Right lobe of liver (tissue), 6 donors: ENCODE results near the gene KCNQ2. TPM values are rescaled to one million over a fixed set of nuclear protein-coding genes. Genes with fewer than 3 reads are reported as not detected.

ENCODE experiments used
- ATAC-seq, 4 donors: fragments of 200-7000 bp; cut with Tn5 transposase; one replicate each; pipeline ENCODE4 v1.9.1; 2020; ENCODE audit warnings: mild to moderate bottlenecking in 4 of 4, moderate library complexity in 4 of 4
- DNase-seq, 3 donors: peaks; one replicate each; pipeline ENCODE4 v3.0.0-alpha.2; 2020
- H3K27ac ChIP-seq, 3 donors: fragments of 200-600 bp; one replicate each; pipeline ENCODE4 v1.8.0; 2022
- H3K27me3 ChIP-seq, 2 donors: fragments of 200-600 bp; one replicate each; pipeline ENCODE4 v1.8.0; 2022
- H3K36me3 ChIP-seq, 4 donors: fragments of 200-600 bp; sonication (generic) in 1 of 4; one replicate each; pipeline versions ENCODE4 v1.5.1 to v1.8.0; 2017 to 2022; ENCODE audit warnings: control low read depth in 1 of 4
- H3K4me1 ChIP-seq, 4 donors: fragments of 200-600 bp; sonication (generic) in 1 of 4; one replicate each; pipeline versions ENCODE4 v1.5.1 to v1.8.0; 2017 to 2022; ENCODE audit warnings: control low read depth in 1 of 4
- H3K4me3 ChIP-seq, 3 donors: fragments of 200-600 bp; one replicate each; pipeline ENCODE4 v1.8.0; 2022
- H3K9me3 ChIP-seq, 4 donors: fragments of 200-600 bp; sonication (generic) in 1 of 4; one replicate each; pipeline versions ENCODE4 v1.5.1 to v1.8.0; 2017 to 2022; ENCODE audit warnings: control low read depth in 1 of 4
- CTCF ChIP-seq, 4 donors: fragments of 200-600 bp in 3 of 4; fragments of 450-650 bp in 1 of 4; IDR thresholded peaks; one replicate each; pipeline versions ENCODE4 v1.5.1 to v1.8.0; 2016 to 2022; ENCODE audit warnings: antibody characterized with exemption in 4 of 4, mild to moderate bottlenecking in 2 of 4
- POLR2A ChIP-seq: fragments of 450-650 bp; IDR thresholded peaks from one replicate; pipeline ENCODE4 v1.6.1; 2017; ENCODE audit warnings: antibody characterized with exemption, mild to moderate bottlenecking
- WGBS: methylation state at CpG from one replicate; pipeline ENCODE4 v1.1.6; 2018; ENCODE audit warnings: low coverage, low lambda C conversion rate; ENCODE audit not compliant: insufficient coverage; ENCODE audit errors: missing lambda C conversion rate; 5-methylcytosine and 5-hydroxymethylcytosine counted together
- intact Hi-C, 2 donors: fragments of 100-400 bp; cut with DNase I; formaldehyde crosslinking; loops; one replicate each; pipeline versions ENCODE4 v1.11.2 to v1.14.1; 2022
- total RNA-seq, 6 experiments: library from RNA; depleted of rRNA in 2 of 6; stranded (reverse); fragments of >200 nt in 2 of 6; fragmentation: NEBNext Ultra II Directional in 3 of 6; extraction: Animal tissue kit (Norgen Biotek cat#: 25700) in 3 of 6; gene quantifications; one replicate each; pipeline versions ENCODE4 v1.1.0 to v1.2.4, GENCODE V29; 2016 to 2023
- donor health status: DM: no; HTN: yes; CAD: no.
- donor health status: DM: no; HTN: no; CAD: no.
- donor health status: DM: no; HTN: no; CAD: no.
- donor health status: DM: no; HTN: yes; CAD: no.
- donor health status: DM: no; HTN: yes; CAD: no.

The KCNQ2 gene
- total RNA-seq, 6 experiments from 2014 or later, result not detected

DNA sequence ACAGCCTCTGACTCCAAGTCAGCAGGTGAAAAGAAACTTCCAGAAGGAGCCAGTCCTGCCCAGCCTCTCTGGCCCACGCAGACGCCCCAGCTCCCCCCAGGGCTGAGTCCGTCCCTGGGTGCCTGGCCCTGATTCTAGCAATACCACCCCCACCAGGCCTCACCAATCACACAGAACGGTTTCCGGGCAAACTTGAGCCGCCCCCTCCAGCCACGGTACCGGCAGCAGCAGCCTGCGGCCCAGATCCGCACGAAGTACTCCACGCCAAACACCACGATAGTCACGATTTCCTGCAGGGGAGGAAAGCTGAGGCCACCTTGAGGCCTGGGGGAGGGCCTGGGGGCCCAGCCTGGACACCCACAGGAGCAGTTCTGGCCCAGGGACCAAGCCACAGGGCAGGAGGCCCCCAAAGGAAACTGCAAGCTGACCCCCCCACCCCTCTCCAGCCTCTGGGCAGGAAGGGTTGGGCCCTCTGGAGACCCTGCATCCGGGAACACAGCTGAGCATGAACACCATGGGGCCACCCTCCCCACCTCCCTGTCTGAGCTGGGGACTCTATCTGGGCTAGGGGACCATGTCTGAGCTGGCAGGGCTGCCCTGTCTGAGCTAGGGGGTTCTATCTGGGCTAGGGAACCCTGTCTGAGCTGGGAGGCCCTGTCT, 27.2 kb downstream of the KCNQ2 start:
- intact Hi-C loops, result no loop called here
- no CpG with 5 or more reads among the region's 15 CpGs for WGBS
- H3K4me3 ChIP-seq, result no peak overlapping the region
- H3K27ac ChIP-seq, result no peak overlapping the region
- no peaks in the 10 kb centered on the region for H3K36me3 ChIP-seq
- H3K4me1 ChIP-seq, result no peaks in the 10 kb centered on the region
- TF ChIP-seq POLR2A (no peak), CTCF (IDR thresholded peaks at IDR 0.05) (no peak)
- ATAC-seq (no peak), DNase-seq (no peak)
- H3K9me3 ChIP-seq, result no peaks in the 10 kb centered on the region
- no peaks in the 10 kb centered on the region for H3K27me3 ChIP-seq

GRCh38 chr20:63444548-63444947, 27.9 kb downstream of the KCNQ2 start:
- H3K4me1 ChIP-seq, result no peaks in the 10 kb centered on the region
- no peaks in the 10 kb centered on the region for H3K36me3 ChIP-seq
- H3K27ac ChIP-seq, result no peak overlapping the region
- ATAC-seq, result no peak
- intact Hi-C loops, result no loop called here
- H3K27me3 ChIP-seq, result no peaks in the 10 kb centered on the region
- H3K9me3 ChIP-seq, result no peaks in the 10 kb centered on the region
- no peak for DNase-seq
- TF ChIP-seq POLR2A, result no peak
- TF ChIP-seq CTCF (IDR thresholded peaks at IDR 0.05), result no peak
- no CpG with 5 or more reads among the region's 24 CpGs for WGBS
- H3K4me3 ChIP-seq, result no peak overlapping the region

DNA sequence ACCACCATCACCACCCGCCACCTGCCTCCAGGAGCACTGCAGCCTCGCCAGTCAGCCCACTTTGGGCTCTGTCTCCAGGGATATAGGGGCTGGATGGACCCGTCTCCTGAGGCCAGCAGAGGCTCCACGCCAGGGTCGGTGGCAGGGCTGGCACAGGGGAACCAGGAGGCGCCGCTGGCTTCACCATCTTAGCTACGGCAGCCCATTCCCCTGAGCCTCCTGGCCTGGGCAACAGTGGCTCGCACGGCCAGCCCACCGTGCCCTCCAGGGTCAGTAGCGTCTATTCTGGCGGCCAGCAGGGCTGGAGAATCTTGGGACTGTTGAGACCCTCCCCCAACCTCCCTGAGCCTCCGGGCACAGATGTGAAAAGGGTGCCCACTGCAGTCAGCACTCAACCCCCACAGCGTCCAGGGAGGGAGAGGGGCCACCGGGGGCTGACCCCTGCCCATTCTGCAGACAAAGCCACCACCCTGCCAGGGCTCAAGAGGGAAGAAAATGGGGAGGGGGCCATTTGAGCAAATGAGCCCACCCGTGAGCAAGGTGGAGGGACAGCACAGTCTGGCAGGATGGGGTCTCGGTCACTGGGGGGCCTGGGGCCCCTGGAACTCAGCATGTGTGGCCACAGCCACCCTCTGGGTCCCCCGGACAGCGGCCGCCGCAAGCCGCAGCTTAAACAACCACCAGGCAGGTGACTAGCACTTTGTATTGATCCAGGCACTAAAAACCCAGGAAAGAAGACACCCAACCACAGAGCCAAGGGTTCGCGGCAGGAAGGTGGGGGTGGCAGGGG, 28.7 kb downstream of the KCNQ2 start:
- H3K9me3 ChIP-seq, result no peaks in the 10 kb centered on the region
- TF ChIP-seq CTCF (IDR thresholded peaks at IDR 0.05) (no peak), POLR2A (no peak)
- no peaks in the 10 kb centered on the region for H3K36me3 ChIP-seq
- no peaks in the 10 kb centered on the region for H3K4me1 ChIP-seq
- intact Hi-C loops, result no loop called here
- H3K27me3 ChIP-seq, result no peaks in the 10 kb centered on the region
- no peak for ATAC-seq
- H3K27ac ChIP-seq, result no peak overlapping the region
- WGBS, result 70% methylated on average over 5 of the region's 25 CpGs
- no peak overlapping the region for H3K4me3 ChIP-seq
- DNase-seq, result no peak

DNA sequence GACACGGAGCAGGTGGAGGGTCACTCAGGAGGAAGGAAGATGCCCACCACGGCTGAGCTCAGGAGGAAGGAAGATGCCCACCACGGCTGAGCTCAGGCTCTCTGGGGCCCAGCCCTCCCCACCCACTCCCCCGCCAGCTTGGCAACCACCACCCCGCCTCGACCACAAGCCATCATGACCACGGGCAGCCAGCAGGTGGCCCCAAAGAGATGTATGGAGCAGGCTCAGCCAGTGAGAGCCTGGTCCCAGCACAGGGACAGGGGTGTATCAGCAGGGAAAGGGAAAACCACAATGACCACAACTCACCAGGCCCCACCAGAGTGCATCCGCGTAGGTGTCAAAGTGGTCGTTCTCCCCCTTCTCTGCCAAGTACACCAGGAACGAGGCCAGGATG, 30.4 kb downstream of the KCNQ2 start:
- WGBS, result no CpG with 5 or more reads among the region's 11 CpGs
- peak in 1 of 3 donors; percentile 40 for DNase-seq
- Histone ChIP-seq H3K9me3 (no peaks in the 10 kb centered on the region), H3K4me1 (no peaks in the 10 kb centered on the region), H3K27ac (no peak overlapping the region), H3K36me3 (no peaks in the 10 kb centered on the region), H3K4me3 (no peak overlapping the region), H3K27me3 (no peaks in the 10 kb centered on the region)
- ATAC-seq, result peak; percentile 20 to 58 (median 50)
- intact Hi-C loops, result no loop called here
- TF ChIP-seq CTCF (IDR thresholded peaks at IDR 0.05) (peak in 3 of 4 donors; percentile 16 to 30 (median 28)), POLR2A (no peak)
